Stimulated activated CD8-positive, alpha-beta memory T cell treated with anti-CD3 and anti-CD28 coated beads, Interleukin-15, amount 100 ng/mL, for 48 hours (primary cell): ENCODE measurements around the gene ARID5B.

ENCODE experiments used
- DNase-seq, 2 donors: peaks; one replicate each; pipeline ENCODE4 v3.0.0-alpha.2; 2020; ENCODE audit warnings: low read depth in 2 of 2

The ARID5B gene

GRCh38 chr10:61903928-61904344 is 2.4 kb downstream of the ARID5B start:
- no peak for DNase-seq

- no peak for DNase-seq
These were observed 3.5 kb downstream of the ARID5B start for GRCh38 chr10:61904733-61905725.

GRCh38 chr10:61905837-61906561 is 4.5 kb downstream of the ARID5B start:
- no peak for DNase-seq

- DNase-seq = no peak
These were observed 5.0 kb downstream of the ARID5B start for GRCh38 chr10:61906562-61906901.

GRCh38 chr10:61907011-61907410 is 5.5 kb downstream of the ARID5B start:
- no peak for DNase-seq

GRCh38 chr10:61907587-61907986 is 6.1 kb downstream of the ARID5B start:
- DNase-seq = no peak

GRCh38 chr10:61910226-61910805 is 8.8 kb downstream of the ARID5B start:
- DNase-seq = no peak

GRCh38 chr10:61910894-61911293 is 9.4 kb downstream of the ARID5B start:
- DNase-seq = no peak

- DNase-seq = no peak
These were observed 9.9 kb downstream of the ARID5B start for GRCh38 chr10:61911425-61911824.

- no peak for DNase-seq
These were observed 11.5 kb downstream of the ARID5B start for GRCh38 chr10:61912981-61913380.

GRCh38 chr10:61918140-61918539 is 16.6 kb downstream of the ARID5B start:
- no peak for DNase-seq

- no peak for DNase-seq
These were observed 17.5 kb downstream of the ARID5B start for GRCh38 chr10:61918989-61919388.

- DNase-seq = no peak
These were observed 18.2 kb downstream of the ARID5B start for GRCh38 chr10:61919646-61920215.

- no peak for DNase-seq
These were observed 19.6 kb downstream of the ARID5B start for GRCh38 chr10:61921143-61921542.

- no peak for DNase-seq
These were observed 21.9 kb downstream of the ARID5B start for GRCh38 chr10:61923210-61923949.

- no peak for DNase-seq
These were observed 22.4 kb downstream of the ARID5B start for GRCh38 chr10:61923950-61924274.

- no peak for DNase-seq
These were observed 28.1 kb downstream of the ARID5B start for GRCh38 chr10:61929555-61929954.

GRCh38 chr10:61931620-61932332 is 30.3 kb downstream of the ARID5B start:
- no peak for DNase-seq

- DNase-seq = no peak
These were observed 32.5 kb downstream of the ARID5B start for GRCh38 chr10:61933859-61934555.

- DNase-seq = no peak
These were observed 33.6 kb downstream of the ARID5B start for GRCh38 chr10:61935077-61935476.
